Kasumi-1 (cell line): ENCODE data around the gene TRIM43B.
"Not testable (repeated sequence)": the region's sequence is repeated elsewhere in the genome, so short reads cannot be mapped to it uniquely, and the experiment has no call there.

Experiments
- DNase-seq, 2 experiments: peaks; one replicate each; lab custom pipeline; 2025; lab: John Stamatoyannopoulos, UW

Gene TRIM43B

DNA sequence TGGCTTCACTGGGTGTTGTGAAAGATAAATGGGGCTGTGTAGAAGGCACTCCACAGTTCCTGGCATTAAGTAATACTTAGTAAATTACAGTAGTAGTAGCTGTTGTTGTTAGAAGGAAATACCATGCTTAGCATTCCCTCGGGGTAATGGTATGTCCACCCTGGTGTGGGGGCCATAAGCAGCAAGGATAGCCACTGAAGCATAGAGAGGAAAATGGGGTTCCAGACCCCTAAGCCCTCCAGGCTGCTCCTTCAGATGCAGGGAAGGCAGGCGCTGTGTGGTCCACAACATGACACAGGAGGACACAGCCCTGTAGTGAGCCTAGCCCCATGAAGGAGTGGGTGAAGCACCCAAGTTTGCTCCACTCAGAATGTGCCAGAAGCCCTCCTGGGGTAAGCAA, 50.6 kb downstream of the TRIM43B start:
- DNase-seq = not testable (repeated sequence)

GRCh38 chr2:95433373-95433772, 51.2 kb downstream of the TRIM43B start:
- DNase-seq = not testable (repeated sequence)

GRCh38 chr2:95429748-95430467, 54.6 kb downstream of the TRIM43B start:
- not testable (repeated sequence) for DNase-seq

GRCh38 chr2:95427196-95427867, 57.2 kb downstream of the TRIM43B start:
- DNase-seq = not testable (repeated sequence)
